ENCODE data around the gene RBM33. TPM values are rescaled to one million over a fixed set of nuclear protein-coding genes. Genes with fewer than 3 reads are reported as not detected.

The RBM33 gene
- total and polyA plus RNA-seq, 2 of the 13 experiments (the other 11 are each of a cell fraction or from before 2014, with no cell fraction given), result 12.4 to 28.9 TPM

- TF ChIP-seq EED (CRISPR knock-in tag; IDR thresholded peaks at IDR 0.05) (no peak), ZNF414 (CRISPR knock-in tag; IDR thresholded peaks at IDR 0.05) (no peak), ZNF747 (CRISPR knock-in tag; IDR thresholded peaks at IDR 0.05; ENCODE audit: borderline replicate concordance) (no peak), YEATS4 (CRISPR knock-in tag; IDR thresholded peaks at IDR 0.05; ENCODE audit: borderline replicate concordance) (no peak), RFXANK (CRISPR knock-in tag; IDR thresholded peaks at IDR 0.05) (no peak), ZNF496 (CRISPR knock-in tag; IDR thresholded peaks at IDR 0.05; ENCODE audit: insufficient replicate concordance) (no peak), SP1 (IDR thresholded peaks at IDR 0.05) (no peak), SP1 (CRISPR knock-in tag; IDR thresholded peaks at IDR 0.05) (no peak), ZSCAN9 (CRISPR knock-in tag; IDR thresholded peaks at IDR 0.05; ENCODE audit: borderline replicate concordance) (no peak), ZNF550 (CRISPR knock-in tag; IDR thresholded peaks at IDR 0.05; ENCODE audit: borderline replicate concordance) (no peak), PRMT3 (CRISPR knock-in tag; IDR thresholded peaks at IDR 0.05; ENCODE audit: borderline replicate concordance, low read depth) (no peak), DNMT1 (CRISPR knock-in tag; IDR thresholded peaks at IDR 0.05) (no peak), ZNF17 (CRISPR knock-in tag; IDR thresholded peaks at IDR 0.05) (no peak), GTF3A (CRISPR knock-in tag; conservative IDR thresholded peaks at IDR 0.05) (no peak)
- TF ChIP-seq, protein P1, sequence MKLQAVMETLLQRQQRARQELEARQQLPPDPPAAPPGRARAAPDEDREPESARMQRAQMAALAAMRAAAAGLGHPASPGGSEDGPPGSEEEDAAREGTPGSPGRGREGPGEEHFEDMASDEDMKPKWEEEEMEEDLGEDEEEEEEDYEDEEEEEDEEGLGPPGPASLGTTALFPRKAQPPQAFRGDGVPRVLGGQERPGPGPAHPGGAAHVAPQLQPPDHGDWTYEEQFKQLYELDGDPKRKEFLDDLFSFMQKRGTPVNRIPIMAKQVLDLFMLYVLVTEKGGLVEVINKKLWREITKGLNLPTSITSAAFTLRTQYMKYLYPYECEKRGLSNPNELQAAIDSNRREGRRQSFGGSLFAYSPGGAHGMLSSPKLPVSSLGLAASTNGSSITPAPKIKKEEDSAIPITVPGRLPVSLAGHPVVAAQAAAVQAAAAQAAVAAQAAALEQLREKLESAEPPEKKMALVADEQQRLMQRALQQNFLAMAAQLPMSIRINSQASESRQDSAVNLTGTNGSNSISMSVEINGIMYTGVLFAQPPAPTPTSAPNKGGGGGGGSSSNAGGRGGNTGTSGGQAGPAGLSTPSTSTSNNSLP (IDR thresholded peaks at IDR 0.05; ENCODE audit: low read depth, low read length), result no peak
- TF ChIP-seq, protein P2, sequence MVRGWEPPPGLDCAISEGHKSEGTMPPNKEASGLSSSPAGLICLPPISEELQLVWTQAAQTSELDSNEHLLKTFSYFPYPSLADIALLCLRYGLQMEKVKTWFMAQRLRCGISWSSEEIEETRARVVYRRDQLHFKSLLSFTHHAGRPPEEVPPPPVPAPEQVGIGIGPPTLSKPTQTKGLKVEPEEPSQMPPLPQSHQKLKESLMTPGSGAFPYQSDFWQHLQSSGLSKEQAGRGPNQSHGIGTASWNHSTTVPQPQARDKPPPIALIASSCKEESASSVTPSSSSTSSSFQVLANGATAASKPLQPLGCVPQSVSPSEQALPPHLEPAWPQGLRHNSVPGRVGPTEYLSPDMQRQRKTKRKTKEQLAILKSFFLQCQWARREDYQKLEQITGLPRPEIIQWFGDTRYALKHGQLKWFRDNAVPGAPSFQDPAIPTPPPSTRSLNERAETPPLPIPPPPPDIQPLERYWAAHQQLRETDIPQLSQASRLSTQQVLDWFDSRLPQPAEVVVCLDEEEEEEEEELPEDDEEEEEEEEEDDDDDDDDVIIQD (CRISPR knock-in tag; IDR thresholded peaks at IDR 0.05; ENCODE audit: low read depth), result no peak
- ATAC-seq (no peak), DNase-seq (ENCODE audit: low spot score) (no peak), FAIRE-seq (no peak)
- ChIA-PET CTCF (ENCODE audit: low intra/inter-chr PET ratio, low total read pairs) (interaction anchor here (1.2 kb wide), 1 partner anchor 341 kb away, joined by 6 read pairs; no protein-coding TSS in a partner anchor), POLR2A (no interaction called here)
- Histone ChIP-seq H3K9ac (ENCODE audit: insufficient read depth, low read depth, low read length) (no peak overlapping the region), H4K20me1 (ENCODE audit: insufficient read depth, low read length) (peaks cover 5% of the 10 kb centered on the region; the same call in 1 of the 2 replicates), H3K4me3 (replicated peaks in 1 of 3; ENCODE audit: insufficient read depth in 1 of 3, low read depth in 2 of 3, low read length in 3 of 3) (no peak overlapping the region), H3K36me3 (replicated peaks in 1 of 2; ENCODE audit: control insufficient read depth in 1 of 2, insufficient read depth in 2 of 2, low read length in 2 of 2) (no peaks in the 10 kb centered on the region), H3K4me2 (ENCODE audit: low read depth, low read length) (no peak overlapping the region), H3K4me1 (ENCODE audit: insufficient read depth, low read length) (peaks cover 31% of the 10 kb centered on the region), H2AFZ (ENCODE audit: low read length) (no peak overlapping the region), H3K9me3 (ENCODE audit: low read length) (no peaks in the 10 kb centered on the region), H3K27me3 (ENCODE audit: control insufficient read depth in 1 of 2, insufficient read depth in 2 of 2, low read length in 2 of 2) (peaks cover 9 to 77% of the 10 kb centered on the region in 2 experiments; a peak in 4 of 5 replicates), H3K27ac (ENCODE audit: extremely low read length, insufficient read depth, low read length) (no peak overlapping the region), H3K79me2 (ENCODE audit: insufficient read depth, low read length) (no peaks in the 10 kb centered on the region)
- in situ Hi-C loops (cut with HindIII; ENCODE audit: extremely low pct_ligation_motif_present, low pct_unique_long_range_greater_than_20kb) (loop anchor here (5.0 to 25.0 kb wide), 3 partner anchors 149 to 821 kb away; partner anchors contain the start of gene RNF32), intact Hi-C loops (cut with micrococcal nuclease; ENCODE audit: unreplicated experiment) (no loop called here)
- no TSS peak for BruUV-seq (replicated peaks)
- no CpG with 5 or more reads among the region's 12 CpGs for WGBS (ENCODE audit: low lambda C conversion rate)
Observed at GRCh38 chr7:155816192-155816508, 171.7 kb downstream of the RBM33 start.
